ENCODE data around the gene ZC3H4.

Gene ZC3H4

GRCh38 chr19:47135156-47135555 is 21.6 kb upstream of the ZC3H4 start:
- TF ChIP-seq CTCF (IDR thresholded peaks at IDR 0.05; ENCODE audit: control insufficient read depth, insufficient read depth, low read depth, low read length, missing control alignments), result no peak
- H3K4me3 ChIP-seq (ENCODE audit: control insufficient read depth, low read depth, low read length), result no peak overlapping the region
- DNase-seq (ENCODE audit: low read depth), result no peak

GRCh38 chr19:47134545-47134944 is 21.0 kb upstream of the ZC3H4 start:
- DNase-seq (ENCODE audit: low read depth), result no peak
- TF ChIP-seq CTCF (IDR thresholded peaks at IDR 0.05; ENCODE audit: control insufficient read depth, insufficient read depth, low read depth, low read length, missing control alignments), result no peak
- H3K4me3 ChIP-seq (ENCODE audit: control insufficient read depth, low read depth, low read length), result no peak overlapping the region; the same call in 1 of the 2 replicates

GRCh38 chr19:47133021-47133471 is 19.5 kb upstream of the ZC3H4 start:
- no peak for TF ChIP-seq CTCF (IDR thresholded peaks at IDR 0.05; ENCODE audit: control insufficient read depth, insufficient read depth, low read depth, low read length, missing control alignments)
- no peak for DNase-seq (ENCODE audit: low read depth)
- no peak overlapping the region for H3K4me3 ChIP-seq (ENCODE audit: control insufficient read depth, low read depth, low read length)

GRCh38 chr19:47132194-47132852 is 18.7 kb upstream of the ZC3H4 start:
- no peak for TF ChIP-seq CTCF (IDR thresholded peaks at IDR 0.05; ENCODE audit: control insufficient read depth, insufficient read depth, low read depth, low read length, missing control alignments)
- peak overlapping the region; percentile 89 for H3K4me3 ChIP-seq (ENCODE audit: control insufficient read depth, low read depth, low read length)
- DNase-seq (ENCODE audit: low read depth), result no peak

GRCh38 chr19:47130589-47131227 is 17.1 kb upstream of the ZC3H4 start, which contains the start of gene SAE1:
SAE1 (plus strand) TSS chr19:47130835; CDS start chr19:47130931, 96 bp downstream.
- H3K4me3 ChIP-seq (ENCODE audit: control insufficient read depth, low read depth, low read length), result peak within 1 kb of the TSS; percentile 89
- TF ChIP-seq CTCF (IDR thresholded peaks at IDR 0.05; ENCODE audit: control insufficient read depth, insufficient read depth, low read depth, low read length, missing control alignments), result peak; percentile 46
- peak; percentile 90 for DNase-seq (ENCODE audit: low read depth)

GRCh38 chr19:47130120-47130588 is 16.6 kb upstream of the ZC3H4 start:
- TF ChIP-seq CTCF (IDR thresholded peaks at IDR 0.05; ENCODE audit: control insufficient read depth, insufficient read depth, low read depth, low read length, missing control alignments), result no peak
- no peak for DNase-seq (ENCODE audit: low read depth)
- no peak overlapping the region for H3K4me3 ChIP-seq (ENCODE audit: control insufficient read depth, low read depth, low read length)

All from AG09309 (cell line).